H9 (cell line): ENCODE data around the gene SLC35D3. TPM values are rescaled to one million over a fixed set of nuclear protein-coding genes. Genes with fewer than 3 reads are reported as not detected.
A peak's percentile ranks its signal among the peaks of the same experiment; 100 is the strongest.

Source experiments
- DNase-seq: peaks from one replicate; pipeline ENCODE4 v3.0.0-alpha.2; 2017
- H2AFZ ChIP-seq: one replicate; pipeline ENCODE4 v1.6.1; 2013; ENCODE audit warnings: mild to moderate bottlenecking, low read length, control low read depth, moderate library complexity
- H2AK5ac ChIP-seq: 2 replicates; pipeline ENCODE4 v1.6.1; 2013; ENCODE audit warnings: low read length, control low read depth, mixed read lengths; ENCODE audit not compliant: insufficient read length
- H2BK120ac ChIP-seq: one replicate; pipeline ENCODE4 v1.6.1; 2013; ENCODE audit warnings: low read depth, mild to moderate bottlenecking, low read length, control low read depth, inconsistent platforms; ENCODE audit not compliant: poor library complexity, severe bottlenecking
- H2BK12ac ChIP-seq: 2 replicates; pipeline ENCODE4 v1.6.1; 2013; ENCODE audit warnings: low read length, control low read depth, mixed read lengths, low read depth; ENCODE audit not compliant: insufficient read length
- H2BK15ac ChIP-seq: 2 replicates; pipeline ENCODE4 v1.6.1; 2013; ENCODE audit warnings: low read depth, low read length, control low read depth
- H2BK20ac ChIP-seq: one replicate; pipeline ENCODE4 v1.6.1; 2013; ENCODE audit warnings: low read depth, mild to moderate bottlenecking, low read length, control low read depth, inconsistent platforms; ENCODE audit not compliant: poor library complexity, severe bottlenecking
- H2BK5ac ChIP-seq: 2 replicates; pipeline ENCODE4 v1.6.1; 2013; ENCODE audit warnings: low read length, control low read depth, mixed read lengths; ENCODE audit not compliant: insufficient read length
- H3K14ac ChIP-seq: 2 replicates; pipeline ENCODE4 v1.6.1; 2013; ENCODE audit warnings: low read length, control low read depth; ENCODE audit not compliant: insufficient read depth
- H3K18ac ChIP-seq: 2 replicates; pipeline ENCODE4 v1.6.1; 2013; ENCODE audit warnings: low read depth, mild to moderate bottlenecking, mixed read lengths, low read length, control low read depth; ENCODE audit not compliant: insufficient read length
- H3K23ac ChIP-seq: 2 replicates; pipeline ENCODE4 v1.6.1; 2013; ENCODE audit warnings: low read length, control low read depth, mixed read lengths, low read depth; ENCODE audit not compliant: insufficient read length
- H3K23me2 ChIP-seq: 2 replicates; pipeline ENCODE4 v1.6.1; 2013; ENCODE audit warnings: low read depth, mild to moderate bottlenecking, mixed read lengths, low read length, control low read depth; ENCODE audit not compliant: insufficient read length, poor library complexity, severe bottlenecking
- H3K27ac ChIP-seq: 2 replicates; pipeline ENCODE4 v1.5.1; 2013; ENCODE audit warnings: low read length, control low read depth, mixed read lengths, low read depth; ENCODE audit not compliant: insufficient read length
- H3K27me3 ChIP-seq: 2 replicates; pipeline ENCODE4 v1.6.1; 2013; ENCODE audit warnings: low read length, control low read depth, inconsistent platforms; ENCODE audit not compliant: insufficient read depth
- H3K4ac ChIP-seq: 2 replicates; pipeline ENCODE4 v1.6.1; 2013; ENCODE audit warnings: low read depth, mild to moderate bottlenecking, control low read depth, inconsistent platforms, low read length, moderate library complexity
- H3K4me1 ChIP-seq: 2 replicates; pipeline ENCODE4 v1.6.1; 2013; ENCODE audit warnings: low read length, control low read depth, inconsistent platforms; ENCODE audit not compliant: insufficient read depth
- H3K4me2 ChIP-seq: 2 replicates; pipeline ENCODE4 v1.6.1; 2013; ENCODE audit warnings: low read length, control low read depth, mixed read lengths; ENCODE audit not compliant: insufficient read length, insufficient read depth
- H3K56ac ChIP-seq: 2 replicates; pipeline ENCODE4 v1.6.1; 2013; ENCODE audit warnings: low read depth, mild to moderate bottlenecking, mixed read lengths, low read length, control low read depth; ENCODE audit not compliant: insufficient read length
- H3K79me1 ChIP-seq: 2 replicates; pipeline ENCODE4 v1.6.1; 2013; ENCODE audit warnings: low read depth, mild to moderate bottlenecking, moderate library complexity, low read length, control low read depth, inconsistent platforms; ENCODE audit not compliant: insufficient read depth, poor library complexity, severe bottlenecking
- H3K79me2 ChIP-seq: 2 replicates; pipeline ENCODE4 v1.6.1; 2013; ENCODE audit warnings: low read length, control low read depth, inconsistent platforms; ENCODE audit not compliant: insufficient read depth
- H3K9ac ChIP-seq: 2 replicates; pipeline ENCODE4 v1.6.1; 2013; ENCODE audit warnings: low read length, control low read depth, mixed read lengths; ENCODE audit not compliant: insufficient read length; ENCODE audit errors: extremely low read depth
- H3K9me3 ChIP-seq: one replicate; pipeline ENCODE4 v1.6.1; 2013; ENCODE audit warnings: low read depth, low read length, inconsistent platforms; ENCODE audit not compliant: control insufficient read depth
- H3T11ph ChIP-seq: one replicate; pipeline ENCODE4 v1.6.1; 2013; ENCODE audit warnings: mild to moderate bottlenecking, low read length, control low read depth, inconsistent platforms
- H4K20me1 ChIP-seq: one replicate; pipeline ENCODE4 v1.6.1; 2013; ENCODE audit not compliant: control insufficient read depth, insufficient read length, insufficient read depth
- H4K5ac ChIP-seq: 2 replicates; pipeline ENCODE4 v1.6.1; 2013; ENCODE audit warnings: low read depth, mild to moderate bottlenecking, mixed read lengths, low read length, control low read depth; ENCODE audit not compliant: insufficient read length
- H4K8ac ChIP-seq: replicated peaks from 2 replicates; pipeline ENCODE4 v1.6.1; 2013; ENCODE audit warnings: low read length, control low read depth, mixed read lengths, low read depth; ENCODE audit not compliant: insufficient read length
- H4K91ac ChIP-seq: 2 replicates; pipeline ENCODE4 v1.6.1; 2013; ENCODE audit warnings: low read depth, mild to moderate bottlenecking, moderate library complexity, mixed read lengths, low read length, control low read depth; ENCODE audit not compliant: insufficient read length
- H3K27ac Mint-ChIP-seq, 3 experiments: 2 replicates in 2 of 3; 3 replicates in 1 of 3; pipeline ENCODE4 v1.8.0; 2020 to 2021; ENCODE audit warnings: mixed read lengths in 3 of 3, mild to moderate bottlenecking in 1 of 3, moderate library complexity in 1 of 3
- H3K27me3 Mint-ChIP-seq: 2 replicates; pipeline ENCODE4 v1.8.0; 2021; ENCODE audit warnings: low read depth, mild to moderate bottlenecking, moderate library complexity, mixed read lengths
- H3K36me3 Mint-ChIP-seq, 3 experiments: 2 replicates in 2 of 3; 3 replicates in 1 of 3; pipeline ENCODE4 v1.8.0; 2020 to 2021; ENCODE audit warnings: low read depth in 3 of 3, mixed read lengths in 3 of 3; ENCODE audit not compliant: insufficient read depth in 1 of 3
- H3K4me1 Mint-ChIP-seq, 2 experiments: 2 replicates each; pipeline ENCODE4 v1.8.0; 2020; ENCODE audit warnings: mixed read lengths in 2 of 2
- H3K4me3 Mint-ChIP-seq, 2 experiments: 2 replicates in 1 of 2; 3 replicates in 1 of 2; pipeline ENCODE4 v1.8.0; 2020 to 2021; ENCODE audit warnings: mild to moderate bottlenecking in 2 of 2, mixed read lengths in 2 of 2, moderate library complexity in 1 of 2
- H3K9me3 Mint-ChIP-seq, 2 experiments: 2 replicates in 1 of 2; 3 replicates in 1 of 2; pipeline ENCODE4 v1.8.0; 2020; ENCODE audit warnings: mild to moderate bottlenecking in 2 of 2, mixed read lengths in 2 of 2, moderate library complexity in 1 of 2
- WGBS: extraction: QIAGEN DNeasy Blood & Tissue Kit; methylation state at CpG from one replicate; pipeline ENCODE4 v1.1.7; 2013; ENCODE audit warnings: missing lambda C conversion rate, low lambda C conversion rate, mixed read lengths; ENCODE audit not compliant: insufficient read length; ENCODE audit errors: extremely low coverage; 5-methylcytosine and 5-hydroxymethylcytosine counted together
- total RNA-seq: library from RNA; stranded (reverse); gene quantifications from 2 replicates; pipeline ENCODE4 v1.2.1, GENCODE V29; 2021
- TF ChIP-seq, protein P1 (sequence below): fragments of 200-600 bp; sonication (generic); conservative IDR thresholded peaks from 3 replicates; pipeline ENCODE4 v1.8.0; 2021; ENCODE audit warnings: antibody characterized with exemption, mild to moderate bottlenecking

Gene SLC35D3
- total RNA-seq, 1 experiment from 2014 or later, result 0.17 TPM

DNA sequence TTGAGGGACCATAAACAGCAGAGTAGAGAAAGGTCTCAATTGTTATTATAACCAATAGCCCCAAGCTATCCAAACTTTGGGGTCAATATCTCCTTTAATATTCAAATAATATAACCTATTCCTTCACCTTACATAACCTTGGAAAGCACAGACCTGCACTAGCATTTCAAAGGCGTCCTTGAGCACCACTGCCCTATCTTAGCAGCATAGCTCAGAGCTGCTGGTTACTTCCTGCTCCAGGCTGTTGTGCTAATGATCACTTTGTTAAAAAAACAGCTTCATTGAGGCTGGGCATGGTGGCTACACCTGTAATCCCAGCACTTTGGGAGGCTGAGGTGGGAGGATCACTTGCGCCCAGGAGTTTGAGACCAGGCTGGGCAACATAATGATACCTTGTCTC is 10.5 kb downstream of the SLC35D3 start:
- no peak overlapping the region for H3K4me2 ChIP-seq
- H3K4me1 ChIP-seq, result 0 out of 2 replicates have a peak, but pooled peaks cover 4% of the 10 kb centered on the region
- H3K23me2 ChIP-seq, result no peaks in the 10 kb centered on the region
- H3K23ac ChIP-seq, result no peak overlapping the region
- H3T11ph ChIP-seq, result no peak overlapping the region
- no peak overlapping the region for H2AK5ac ChIP-seq
- no peak overlapping the region for H3K18ac ChIP-seq
- no peaks in the 10 kb centered on the region for H3K79me1 ChIP-seq
- H2BK12ac ChIP-seq, result no peak overlapping the region
- H2BK5ac ChIP-seq, result no peak overlapping the region
- WGBS, result no CpG with 5 or more reads among the region's 2 CpGs
- Mint-ChIP-seq H3K9me3 (peaks cover 0 to 2% of the 10 kb centered on the region in 2 experiments; a peak in 2 of 5 replicates), H3K36me3 (peaks cover 0 to 7% (median 3%) of the 10 kb centered on the region in 3 experiments; a peak in 2 of 7 replicates), H3K4me3 (no peak overlapping the region), H3K27me3 (peaks cover 41% of the 10 kb centered on the region), H3K27ac (0 out of 7 replicates have a peak overlapping the region, but pooled peaks of 1 of the 3 experiments have one; percentile 65), H3K4me1 (peaks cover 15 to 24% of the 10 kb centered on the region in 2 experiments)
- no peak overlapping the region for H2BK15ac ChIP-seq
- no peak overlapping the region for H2BK20ac ChIP-seq
- DNase-seq, result no peak
- no peaks in the 10 kb centered on the region for H4K20me1 ChIP-seq
- H3K9ac ChIP-seq, result no peak overlapping the region
- no peaks in the 10 kb centered on the region for H3K9me3 ChIP-seq
- H3K27ac ChIP-seq, result no peak overlapping the region
- no peak overlapping the region for H4K8ac ChIP-seq
- H2BK120ac ChIP-seq, result no peak overlapping the region
- no peak overlapping the region for H4K91ac ChIP-seq
- no peak overlapping the region for H3K4ac ChIP-seq
- no peak overlapping the region for H2AFZ ChIP-seq
- no peak overlapping the region for H3K14ac ChIP-seq
- H4K5ac ChIP-seq, result no peak overlapping the region
- TF ChIP-seq, protein P1, sequence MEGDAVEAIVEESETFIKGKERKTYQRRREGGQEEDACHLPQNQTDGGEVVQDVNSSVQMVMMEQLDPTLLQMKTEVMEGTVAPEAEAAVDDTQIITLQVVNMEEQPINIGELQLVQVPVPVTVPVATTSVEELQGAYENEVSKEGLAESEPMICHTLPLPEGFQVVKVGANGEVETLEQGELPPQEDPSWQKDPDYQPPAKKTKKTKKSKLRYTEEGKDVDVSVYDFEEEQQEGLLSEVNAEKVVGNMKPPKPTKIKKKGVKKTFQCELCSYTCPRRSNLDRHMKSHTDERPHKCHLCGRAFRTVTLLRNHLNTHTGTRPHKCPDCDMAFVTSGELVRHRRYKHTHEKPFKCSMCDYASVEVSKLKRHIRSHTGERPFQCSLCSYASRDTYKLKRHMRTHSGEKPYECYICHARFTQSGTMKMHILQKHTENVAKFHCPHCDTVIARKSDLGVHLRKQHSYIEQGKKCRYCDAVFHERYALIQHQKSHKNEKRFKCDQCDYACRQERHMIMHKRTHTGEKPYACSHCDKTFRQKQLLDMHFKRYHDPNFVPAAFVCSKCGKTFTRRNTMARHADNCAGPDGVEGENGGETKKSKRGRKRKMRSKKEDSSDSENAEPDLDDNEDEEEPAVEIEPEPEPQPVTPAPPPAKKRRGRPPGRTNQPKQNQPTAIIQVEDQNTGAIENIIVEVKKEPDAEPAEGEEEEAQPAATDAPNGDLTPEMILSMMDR, result no peak
- no peak overlapping the region for H3K56ac ChIP-seq
- peaks cover 4% of the 10 kb centered on the region; the same call in 1 of the 2 replicates for H3K27me3 ChIP-seq
- no peaks in the 10 kb centered on the region for H3K79me2 ChIP-seq
